ENCODE data around the gene GATD1. TPM values are rescaled to one million over a fixed set of nuclear protein-coding genes. Genes with fewer than 3 reads are reported as not detected.

GATD1 gene
- polyA plus RNA-seq, 2 of the 4 experiments (the other 2 are of a cell fraction): 14.5 to 43.1 TPM

DNA sequence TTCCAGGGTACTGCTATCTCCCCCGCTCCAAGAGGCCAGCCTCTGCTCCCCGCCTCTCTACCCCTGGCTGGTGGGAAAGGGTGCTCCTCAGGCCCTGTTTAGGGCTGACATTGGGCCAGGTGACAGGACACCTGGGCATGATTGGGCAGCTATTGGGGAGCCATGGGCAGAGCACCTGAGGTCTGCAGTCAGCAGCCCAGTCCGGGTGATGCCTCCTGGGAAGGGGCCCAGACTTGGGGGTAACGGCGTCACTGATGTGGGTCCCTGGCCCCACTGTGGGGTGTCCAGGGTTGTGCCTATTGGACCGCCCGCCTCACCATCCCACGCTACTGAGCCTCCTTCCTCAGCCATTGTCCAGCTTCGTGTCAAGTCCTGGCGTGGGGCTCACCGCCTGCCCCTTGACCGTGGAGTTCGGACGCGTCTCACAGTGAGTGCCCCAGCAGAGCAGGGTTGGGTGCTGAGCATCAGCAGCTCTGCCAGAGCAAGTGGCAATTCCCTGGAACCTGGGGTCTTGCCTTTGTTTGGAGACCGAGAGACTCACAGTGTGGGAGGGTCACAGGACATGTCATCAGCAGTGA is 2.8 kb upstream of the GATD1 start:
- DNase-seq (ENCODE audit: low read depth in 1 of 2, low spot score in 1 of 2) (no peak), FAIRE-seq (no peak), ATAC-seq (no peak)
- H3K9me3 ChIP-seq: no peaks in the 10 kb centered on the region
- WGBS (ENCODE audit: missing lambda C conversion rate): 95% methylated on average over 13 of the region's 16 CpGs
- H3K4me3 ChIP-seq: no peak overlapping the region
- POLR2A ChIA-PET: no interaction called here
- TF ChIP-seq MYC (IDR thresholded peaks at IDR 0.05; ENCODE audit: borderline replicate concordance, low read length) (no peak), KDM5A (IDR thresholded peaks at IDR 0.05) (no peak), PHF8 (IDR thresholded peaks at IDR 0.05; ENCODE audit: borderline replicate concordance, low read depth) (no peak), HEYL (CRISPR knock-in tag; IDR thresholded peaks at IDR 0.05) (no peak), RNF2 (IDR thresholded peaks at IDR 0.05; ENCODE audit: borderline replicate concordance, low read depth) (no peak), JUN (IDR thresholded peaks at IDR 0.05) (no peak), FOSL2 (IDR thresholded peaks at IDR 0.05) (no peak), FOSL2 (CRISPR knock-in tag; IDR thresholded peaks at IDR 0.05) (no peak), RARB (CRISPR knock-in tag; IDR thresholded peaks at IDR 0.05) (no peak), JUNB (IDR thresholded peaks at IDR 0.05) (no peak)
- H3K4me1 ChIP-seq: peaks cover 21% of the 10 kb centered on the region
- H3K4me2 ChIP-seq: no peak overlapping the region
- CTCF ChIA-PET: interaction anchor here (1.2 to 5.7 kb wide), 2 partner anchors 15 to 57 kb away, joined by 3 to 44 read pairs; no protein-coding TSS in a partner anchor
- H3K27ac ChIP-seq: no peak overlapping the region

DNA sequence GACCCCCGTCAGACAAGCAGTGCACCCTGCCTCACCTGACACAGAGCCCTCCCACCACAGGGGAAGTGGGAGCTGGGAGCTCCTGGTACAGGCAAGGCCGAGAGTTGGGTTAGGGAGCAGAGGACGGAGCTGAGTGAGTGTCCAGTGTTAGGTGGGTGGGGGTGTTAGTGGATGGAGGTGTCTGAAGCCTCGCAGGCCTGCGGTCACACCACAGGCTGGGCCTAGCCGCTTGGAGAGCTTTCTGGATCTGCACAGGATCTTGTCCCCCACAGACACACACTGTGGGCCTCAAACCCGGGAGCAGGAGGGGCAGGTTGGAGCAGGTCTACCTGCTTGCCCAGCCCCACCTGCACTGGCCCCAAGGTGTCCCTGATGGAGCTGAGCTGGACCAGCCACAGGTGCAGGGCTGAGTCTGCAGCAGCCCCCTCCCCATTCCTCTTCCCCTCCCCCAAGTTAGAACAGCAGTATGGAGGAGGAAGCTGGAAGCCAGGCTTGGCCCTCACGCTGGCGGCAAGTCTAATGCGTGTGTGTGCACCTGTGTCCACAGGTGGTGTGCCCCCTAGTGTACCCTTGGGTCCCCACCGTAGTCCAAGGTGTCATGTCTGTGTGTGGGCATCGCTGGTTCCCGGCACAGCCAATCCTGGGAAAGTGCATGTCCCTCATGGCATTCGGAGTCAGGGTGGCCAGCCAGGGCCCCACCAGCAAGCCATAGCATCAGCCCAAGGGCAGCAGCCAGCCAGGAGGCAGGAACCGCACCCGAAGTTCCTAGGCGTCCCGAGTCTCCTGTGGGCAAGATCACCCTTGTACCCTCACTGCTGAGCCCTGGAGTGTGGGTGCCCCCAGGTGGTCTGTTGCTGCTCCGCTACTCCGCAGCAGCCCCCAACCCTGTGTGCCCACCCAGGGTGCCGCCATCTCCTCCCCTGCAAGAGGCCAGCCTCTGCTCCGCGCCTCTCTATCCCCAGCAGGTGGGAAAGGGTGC is 2.0 kb upstream of the GATD1 start:
- Histone ChIP-seq H3K4me3 (no peak overlapping the region), H3K9me3 (no peaks in the 10 kb centered on the region), H3K4me1 (peaks cover 29% of the 10 kb centered on the region), H3K4me2 (peak overlapping the region; percentile 95; the same call in 2 of the 3 replicates), H3K27ac (no peak overlapping the region; a peak in 1 of 6 replicates)
- ChIA-PET POLR2A (interaction anchor here (1.5 kb wide), 1 partner anchor 11 kb away, joined by 4 read pairs; the partner anchor contains the start of gene CEND1), CTCF (interaction anchor here (1.0 to 5.7 kb wide), 5 partner anchors 14 to 56 kb away, joined by 3 to 44 read pairs (median 3); no protein-coding TSS in a partner anchor)
- TF ChIP-seq, protein P1, sequence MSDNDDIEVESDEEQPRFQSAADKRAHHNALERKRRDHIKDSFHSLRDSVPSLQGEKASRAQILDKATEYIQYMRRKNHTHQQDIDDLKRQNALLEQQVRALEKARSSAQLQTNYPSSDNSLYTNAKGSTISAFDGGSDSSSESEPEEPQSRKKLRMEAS (IDR thresholded peaks at IDR 0.05): no peak
- TF ChIP-seq CBX2 (IDR thresholded peaks at IDR 0.05; ENCODE audit: borderline replicate concordance, low read depth) (no peak), ESRRA (IDR thresholded peaks at IDR 0.05; ENCODE audit: borderline replicate concordance, low read length) (no peak), HDAC2 (IDR thresholded peaks at IDR 0.05) (no peak), FOSB (CRISPR knock-in tag; IDR thresholded peaks at IDR 0.05) (no peak), GATA3 (IDR thresholded peaks at IDR 0.05; ENCODE audit: borderline replicate concordance) (no peak)
- TF ChIP-seq, protein P2, sequence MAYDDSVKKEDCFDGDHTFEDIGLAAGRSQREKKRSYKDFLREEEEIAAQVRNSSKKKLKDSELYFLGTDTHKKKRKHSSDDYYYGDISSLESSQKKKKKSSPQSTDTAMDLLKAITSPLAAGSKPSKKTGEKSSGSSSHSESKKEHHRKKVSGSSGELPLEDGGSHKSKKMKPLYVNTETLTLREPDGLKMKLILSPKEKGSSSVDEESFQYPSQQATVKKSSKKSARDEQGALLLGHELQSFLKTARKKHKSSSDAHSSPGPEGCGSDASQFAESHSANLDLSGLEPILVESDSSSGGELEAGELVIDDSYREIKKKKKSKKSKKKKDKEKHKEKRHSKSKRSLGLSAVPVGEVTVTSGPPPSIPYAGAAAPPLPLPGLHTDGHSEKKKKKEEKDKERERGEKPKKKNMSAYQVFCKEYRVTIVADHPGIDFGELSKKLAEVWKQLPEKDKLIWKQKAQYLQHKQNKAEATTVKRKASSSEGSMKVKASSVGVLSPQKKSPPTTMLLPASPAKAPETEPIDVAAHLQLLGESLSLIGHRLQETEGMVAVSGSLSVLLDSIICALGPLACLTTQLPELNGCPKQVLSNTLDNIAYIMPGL (CRISPR knock-in tag; IDR thresholded peaks at IDR 0.05; ENCODE audit: borderline replicate concordance): no peak
- TF ChIP-seq, protein P3, sequence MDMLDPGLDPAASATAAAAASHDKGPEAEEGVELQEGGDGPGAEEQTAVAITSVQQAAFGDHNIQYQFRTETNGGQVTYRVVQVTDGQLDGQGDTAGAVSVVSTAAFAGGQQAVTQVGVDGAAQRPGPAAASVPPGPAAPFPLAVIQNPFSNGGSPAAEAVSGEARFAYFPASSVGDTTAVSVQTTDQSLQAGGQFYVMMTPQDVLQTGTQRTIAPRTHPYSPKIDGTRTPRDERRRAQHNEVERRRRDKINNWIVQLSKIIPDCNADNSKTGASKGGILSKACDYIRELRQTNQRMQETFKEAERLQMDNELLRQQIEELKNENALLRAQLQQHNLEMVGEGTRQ (IDR thresholded peaks at IDR 0.05): no peak
- ATAC-seq: no peak
- WGBS (ENCODE audit: missing lambda C conversion rate): 97% methylated on average over 16 of the region's 23 CpGs
- FAIRE-seq: no peak
- no peak for DNase-seq (ENCODE audit: low read depth in 1 of 2, low spot score in 1 of 2)

Measured in A549 (cell line).